NCI-H345 (cell line): ENCODE results near the gene TELO2.

Experiments
- DNase-seq: peaks from one replicate; lab custom pipeline; 2025; lab: John Stamatoyannopoulos, UW

Gene TELO2

GRCh38 chr16:1556254-1556653 lies 63.1 kb downstream of the TELO2 start:
- DNase-seq = no peak

- DNase-seq = no peak
Measured at GRCh38 chr16:1557074-1557473, 63.9 kb downstream of the TELO2 start.

GRCh38 chr16:1557576-1557975 lies 64.4 kb downstream of the TELO2 start:
- DNase-seq = no peak

GRCh38 chr16:1559446-1559975 lies 66.4 kb downstream of the TELO2 start:
- no peak for DNase-seq
